ENCODE measurements around the gene SFXN3.
A peak's percentile ranks its signal among the peaks of the same experiment; 100 is the strongest.

The SFXN3 gene

DNA sequence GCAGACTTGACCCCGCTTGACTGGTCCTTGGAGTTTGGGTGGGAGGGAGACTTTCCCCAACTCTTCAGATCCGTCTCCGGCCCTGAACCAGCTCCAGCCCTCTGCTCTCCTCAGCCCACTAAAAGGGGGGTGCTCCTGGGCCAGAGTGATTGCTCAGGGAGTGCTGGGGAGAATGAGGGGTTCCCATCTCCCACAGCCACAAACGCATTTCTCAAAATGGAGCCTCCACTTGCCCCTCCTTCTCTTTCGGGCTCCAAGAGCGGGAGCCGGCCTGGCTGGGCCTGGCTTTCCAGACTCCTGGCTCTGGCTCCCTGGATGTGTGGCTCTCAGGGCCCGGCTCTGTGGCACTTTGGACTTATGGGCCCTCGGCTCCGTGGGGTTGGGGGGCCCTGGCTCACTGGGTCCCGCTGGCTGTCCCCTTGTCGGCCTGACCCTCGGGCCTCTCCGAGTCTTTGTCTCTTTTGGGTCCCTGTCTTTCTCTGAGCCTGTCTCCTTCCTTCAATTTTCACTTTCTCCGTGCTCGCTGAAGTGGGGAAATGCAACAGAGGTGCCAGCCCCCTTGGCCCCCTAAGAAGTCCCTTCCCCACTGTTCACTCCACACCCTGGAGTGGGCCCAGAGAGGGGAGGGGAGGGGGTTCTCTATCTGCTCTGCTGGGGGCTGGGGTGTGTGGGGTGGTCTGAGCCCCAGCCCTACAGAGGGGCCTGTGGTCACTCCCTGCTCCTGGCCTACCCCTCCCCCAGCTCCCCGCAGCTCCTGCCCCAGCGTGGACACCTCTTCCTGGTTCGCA lies 30.7 kb upstream of the SFXN3 start:
- no peak for DNase-seq

DNA sequence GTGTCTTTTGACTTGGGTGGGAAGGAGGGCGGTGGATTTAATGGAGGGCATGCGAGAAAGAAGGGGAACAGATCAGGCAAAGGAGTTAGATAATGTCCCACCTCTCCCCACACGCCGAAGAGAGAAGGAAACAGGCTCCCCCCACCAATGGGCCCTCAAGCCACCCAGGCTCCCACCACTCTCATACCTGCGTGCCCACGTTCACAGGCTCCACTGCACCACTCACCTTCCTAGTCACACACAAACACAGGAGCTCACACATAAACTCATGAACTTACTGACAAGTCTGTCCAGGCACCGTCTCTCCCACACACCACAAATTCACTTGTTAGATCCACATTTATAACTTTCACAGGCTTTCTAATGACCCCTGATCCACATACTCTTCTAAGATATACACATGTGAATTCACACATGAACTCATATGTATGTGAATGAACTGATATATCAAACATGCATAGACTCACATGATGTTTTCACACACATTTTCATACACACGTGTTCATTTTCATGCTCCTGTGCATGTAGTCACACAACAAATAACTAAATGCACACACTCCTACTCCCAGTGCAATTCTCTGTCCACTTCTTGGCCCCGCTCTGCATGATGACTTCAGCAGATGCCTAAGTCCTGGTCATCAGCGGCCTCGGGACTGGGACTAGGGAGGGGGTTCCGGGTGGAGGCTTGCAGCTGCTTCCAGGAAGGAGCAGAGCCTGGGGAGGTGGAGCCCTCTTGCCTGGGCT lies 29.9 kb upstream of the SFXN3 start:
- DNase-seq: no peak

- no peak for DNase-seq
Observed at GRCh38 chr10:101001659-101002035, 29.4 kb upstream of the SFXN3 start.

GRCh38 chr10:101002456-101002855 lies 28.6 kb upstream of the SFXN3 start:
- DNase-seq: no peak

- no peak for DNase-seq
Observed at GRCh38 chr10:101003639-101004206, 27.3 kb upstream of the SFXN3 start.

DNA sequence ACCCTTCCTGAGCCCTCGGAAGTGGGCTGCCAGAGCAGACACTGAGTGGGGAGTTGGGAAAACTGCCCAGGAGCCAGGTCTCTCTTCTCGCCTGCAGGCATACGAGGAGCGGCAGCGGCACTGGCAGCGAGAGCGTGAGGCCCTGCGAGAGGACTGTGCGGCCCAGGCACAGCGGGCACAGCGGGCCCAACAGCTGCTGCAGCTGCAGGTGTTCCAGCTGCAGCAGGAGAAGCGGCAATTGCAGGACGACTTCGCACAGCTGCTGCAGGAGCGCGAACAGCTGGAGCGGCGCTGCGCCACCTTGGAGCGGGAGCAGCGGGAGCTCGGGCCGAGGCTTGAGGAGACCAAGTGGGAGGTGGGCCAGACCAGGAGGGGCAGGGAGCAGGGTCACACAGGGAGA lies 25.7 kb upstream of the SFXN3 start:
- no peak for DNase-seq

DNA sequence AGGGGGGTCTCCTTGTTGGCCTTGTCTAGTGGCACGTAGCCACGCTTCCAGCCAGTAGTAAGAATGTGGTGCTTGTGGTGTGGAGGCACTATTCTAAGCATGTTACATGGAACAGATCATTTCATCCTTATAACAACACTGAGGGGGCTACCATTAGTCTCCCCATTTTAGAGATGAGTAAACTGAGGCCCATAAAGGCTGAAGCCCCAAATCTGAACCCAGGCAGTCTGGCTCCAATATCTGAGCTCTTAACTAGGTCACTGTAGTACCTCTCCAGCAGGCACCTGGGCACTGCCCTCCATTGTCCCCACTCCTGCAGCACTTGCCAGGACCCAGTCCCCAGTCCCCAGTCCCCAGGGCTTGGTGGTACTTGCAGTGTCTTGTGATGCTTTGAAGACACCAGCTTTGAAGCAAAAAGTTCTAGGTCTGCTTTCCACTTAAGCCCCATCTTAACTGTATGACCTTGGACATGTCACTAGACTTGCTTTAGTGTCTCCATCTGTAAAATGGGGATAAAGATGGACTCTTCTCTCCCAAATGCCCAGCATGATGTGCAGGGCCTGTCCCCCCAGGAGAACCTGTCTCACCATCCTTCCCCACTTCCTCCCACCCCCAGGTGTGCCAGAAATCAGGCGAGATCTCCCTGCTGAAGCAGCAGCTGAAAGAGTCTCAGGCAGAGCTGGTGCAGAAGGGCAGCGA lies 25.0 kb upstream of the SFXN3 start:
- DNase-seq: no peak

- DNase-seq: no peak
Observed at GRCh38 chr10:101006593-101007098, 24.4 kb upstream of the SFXN3 start.

DNA sequence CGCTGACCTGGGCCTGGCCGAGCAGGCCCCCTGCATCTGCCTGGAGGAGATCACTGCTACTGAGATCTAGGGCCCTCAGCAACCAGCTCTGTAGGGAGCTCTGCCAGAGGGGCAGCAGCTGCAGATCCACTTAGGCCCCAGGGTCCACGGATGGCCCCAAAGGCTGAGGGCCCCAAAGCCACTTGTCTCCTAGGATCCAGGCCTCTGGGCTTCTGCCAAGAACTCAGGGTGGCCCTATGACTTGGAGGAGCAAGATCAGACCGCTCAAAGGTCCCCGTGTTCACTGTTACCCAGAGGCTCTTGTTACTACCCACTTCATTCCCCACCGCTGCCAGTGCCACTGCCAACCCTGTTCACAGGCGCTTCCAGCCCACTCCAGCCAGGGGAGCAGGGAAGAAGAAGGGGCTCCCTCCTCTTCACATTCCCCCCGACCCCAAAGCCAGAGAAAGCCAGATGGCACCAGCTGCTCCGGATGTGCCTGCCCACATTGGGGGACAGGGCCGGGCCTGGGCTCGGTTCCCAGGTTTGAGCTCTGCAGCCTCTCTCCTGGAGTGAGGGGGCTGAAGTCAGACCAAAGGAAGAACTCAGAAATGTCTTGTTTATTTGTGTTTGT lies 23.8 kb upstream of the SFXN3 start:
- no peak for DNase-seq

DNA sequence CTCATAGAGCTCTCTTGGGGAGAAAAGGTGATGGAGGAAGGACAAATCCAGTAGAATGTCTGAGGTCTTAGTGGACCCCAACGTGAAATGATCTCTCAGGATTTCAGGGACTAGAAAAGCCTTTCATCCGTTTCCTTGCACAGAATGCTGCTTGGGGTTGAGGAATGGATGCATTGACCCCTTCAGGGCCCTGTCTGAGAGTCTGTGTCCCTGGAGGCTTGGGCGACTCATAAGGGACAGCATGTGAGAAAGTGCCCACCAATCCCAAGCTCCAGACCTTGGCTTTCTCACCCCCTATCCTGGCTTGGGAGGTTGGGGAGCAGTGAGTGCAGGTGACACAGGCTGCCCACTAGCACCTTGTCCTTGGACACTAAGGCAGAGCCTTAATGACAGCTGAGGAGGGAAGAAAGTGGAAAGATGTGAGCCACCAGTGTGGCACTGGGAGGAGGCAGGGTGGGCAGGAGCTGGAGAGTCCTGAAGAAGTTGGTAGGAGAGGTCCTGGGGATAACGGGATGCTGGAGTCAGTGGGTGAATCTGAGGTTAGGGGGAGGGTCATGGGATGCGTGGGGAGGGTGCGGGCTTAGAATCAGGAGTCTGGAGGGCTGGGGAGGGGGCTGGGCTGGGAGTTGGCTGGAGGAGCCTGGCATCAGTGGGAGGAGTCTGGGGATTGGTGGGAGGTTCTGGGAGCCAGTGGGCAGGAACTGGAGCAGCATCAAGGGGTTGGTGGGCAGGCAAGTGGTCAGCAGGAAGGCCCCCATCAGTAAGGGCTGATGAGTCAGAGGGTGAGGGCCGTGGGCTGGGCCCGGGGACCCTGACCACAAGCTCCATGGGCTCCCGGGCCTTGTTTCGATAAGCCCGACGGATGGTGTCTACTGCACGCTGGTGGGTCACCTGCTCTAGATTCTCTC lies 22.9 kb upstream of the SFXN3 start:
- DNase-seq: no peak

DNA sequence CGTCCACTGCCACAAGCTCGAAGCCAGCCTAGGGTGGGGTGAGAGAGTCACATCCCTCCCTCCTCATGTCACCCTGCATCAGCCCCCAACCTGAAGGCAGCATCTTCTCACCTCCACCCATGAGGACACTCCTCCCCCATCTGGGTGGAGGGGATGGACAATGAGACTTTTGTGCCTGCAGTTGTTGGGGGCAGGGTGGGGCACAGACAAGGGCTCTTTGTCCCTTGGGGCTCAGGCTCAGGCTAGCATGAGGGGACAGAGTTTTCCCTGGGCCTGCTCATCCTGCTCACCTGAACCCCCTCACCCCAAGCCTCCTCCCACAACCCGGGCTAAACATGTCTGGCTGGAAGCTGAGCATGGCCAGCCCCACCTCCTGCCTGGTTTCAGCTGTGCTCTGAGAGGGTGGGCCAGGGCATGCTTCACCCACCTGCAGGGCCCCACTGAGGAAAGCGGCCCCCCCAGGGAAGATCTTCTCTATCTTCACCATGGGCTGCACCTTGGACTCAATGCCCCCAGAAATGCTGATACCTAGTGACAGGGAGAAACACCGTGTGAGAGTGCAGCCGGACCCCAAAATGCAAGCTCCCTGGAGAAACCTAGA lies 22.1 kb upstream of the SFXN3 start:
- no peak for DNase-seq

- DNase-seq: no peak
Observed at GRCh38 chr10:101010329-101010728, 20.7 kb upstream of the SFXN3 start.

GRCh38 chr10:101011517-101012423 lies 19.3 kb upstream of the SFXN3 start:
- DNase-seq: no peak

GRCh38 chr10:101012525-101013364 lies 18.3 kb upstream of the SFXN3 start:
- DNase-seq: peak; percentile 46

- DNase-seq: no peak
Observed at GRCh38 chr10:101013365-101013825, 17.6 kb upstream of the SFXN3 start.

DNA sequence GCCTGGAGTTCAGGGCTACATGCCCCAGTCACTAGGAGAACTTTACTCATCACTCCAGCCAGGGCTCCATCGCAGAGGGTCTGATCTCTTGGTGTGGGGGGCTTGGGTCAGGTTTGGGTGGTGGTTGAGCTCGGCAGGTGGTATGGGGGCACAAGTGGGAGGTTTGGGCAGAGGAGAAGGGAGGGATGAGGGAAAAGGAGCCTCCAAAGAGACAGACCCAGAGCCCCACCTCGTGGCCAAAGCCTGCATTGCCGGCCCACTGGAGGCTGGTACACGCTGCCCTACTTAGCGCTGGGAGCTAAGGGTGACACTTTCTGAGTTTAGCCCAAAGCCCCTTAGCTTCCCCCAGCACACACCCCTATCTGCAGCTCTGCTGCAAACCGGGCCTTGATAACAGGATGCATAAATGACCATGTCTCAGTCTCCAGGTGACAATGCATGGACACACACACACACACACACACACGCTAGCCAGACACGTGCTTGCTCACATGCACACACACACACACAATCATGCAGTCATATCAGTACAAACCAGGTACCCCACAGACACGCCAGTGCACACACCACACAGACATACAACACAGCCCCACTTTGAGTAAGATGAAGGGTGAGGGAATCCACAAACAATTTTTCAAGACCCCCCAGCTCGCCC lies 16.7 kb upstream of the SFXN3 start:
- DNase-seq: no peak

DNA sequence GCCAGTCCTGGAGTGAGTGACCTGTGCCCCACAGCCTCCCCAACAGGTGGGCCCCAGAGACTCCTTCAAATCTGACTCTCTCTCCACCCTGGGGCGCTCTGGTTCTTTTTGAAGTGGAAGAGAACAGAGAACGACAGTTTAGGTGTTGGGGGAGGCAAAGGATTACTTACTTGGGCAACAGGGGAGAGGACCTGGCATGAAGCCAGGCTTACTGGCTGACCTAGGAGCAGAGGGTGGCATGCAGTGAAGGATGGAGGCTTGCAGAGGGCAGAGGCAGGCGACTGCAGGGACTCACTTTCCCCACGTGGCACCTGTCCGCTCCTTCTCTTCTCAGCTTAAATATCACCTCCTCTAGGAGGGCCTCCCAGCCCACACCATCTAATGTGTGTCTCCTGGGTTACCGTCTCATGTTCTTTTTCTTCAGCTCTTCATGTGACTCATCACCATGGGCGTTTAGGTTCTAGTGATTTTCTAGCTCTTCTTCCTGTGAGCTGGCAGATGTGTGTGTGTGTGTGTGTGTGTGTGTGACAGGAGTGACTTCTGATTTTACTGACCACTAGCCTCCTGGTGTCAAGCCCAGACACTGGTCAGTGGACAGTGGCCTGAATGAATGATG lies 16.0 kb upstream of the SFXN3 start:
- no peak for DNase-seq

- no peak for DNase-seq
Observed at GRCh38 chr10:101015582-101015973, 15.5 kb upstream of the SFXN3 start.
